HG03139 (cell line): ENCODE results near the gene PTPRR.
"Not testable (repeated sequence)": the region's sequence is repeated elsewhere in the genome, so short reads cannot be mapped to it uniquely, and the experiment has no call there.

Source experiments
- ATAC-seq: cut with Tn5 transposase; IDR thresholded peaks from one replicate; pipeline ENCODE4 v1.9.1; 2021; ENCODE audit not compliant: unreplicated experiment

The PTPRR gene

GRCh38 chr12:70842136-70842535 lies 78.4 kb downstream of the PTPRR start:
- ATAC-seq = no peak

- ATAC-seq = no peak
Observed at GRCh38 chr12:70840656-70841350, 79.7 kb downstream of the PTPRR start.

GRCh38 chr12:70839544-70839943 lies 81.0 kb downstream of the PTPRR start:
- no peak for ATAC-seq

GRCh38 chr12:70838127-70838526 lies 82.4 kb downstream of the PTPRR start:
- ATAC-seq = no peak

GRCh38 chr12:70837026-70837425 lies 83.5 kb downstream of the PTPRR start:
- ATAC-seq = no peak

- no peak for ATAC-seq
Observed at GRCh38 chr12:70835948-70836347, 84.6 kb downstream of the PTPRR start.

- no peak for ATAC-seq
Observed at GRCh38 chr12:70831543-70831942, 89.0 kb downstream of the PTPRR start.

GRCh38 chr12:70830221-70831061 lies 90.1 kb downstream of the PTPRR start:
- no peak for ATAC-seq

GRCh38 chr12:70829070-70829469 lies 91.5 kb downstream of the PTPRR start:
- ATAC-seq = no peak

- no peak for ATAC-seq
Observed at GRCh38 chr12:70828351-70828750, 92.2 kb downstream of the PTPRR start.

- no peak for ATAC-seq
Observed at GRCh38 chr12:70826156-70826555, 94.4 kb downstream of the PTPRR start.

GRCh38 chr12:70824511-70824910 lies 96.0 kb downstream of the PTPRR start:
- ATAC-seq = no peak

GRCh38 chr12:70823182-70823976 lies 97.2 kb downstream of the PTPRR start:
- no peak for ATAC-seq

- ATAC-seq = no peak
Observed at GRCh38 chr12:70822412-70822811, 98.1 kb downstream of the PTPRR start.

- no peak for ATAC-seq
Observed at GRCh38 chr12:70815971-70816391, 104.6 kb downstream of the PTPRR start.

- no peak for ATAC-seq
Observed at GRCh38 chr12:70815056-70815455, 105.5 kb downstream of the PTPRR start.

GRCh38 chr12:70813559-70813958 lies 107.0 kb downstream of the PTPRR start:
- no peak for ATAC-seq

- no peak for ATAC-seq
Observed at GRCh38 chr12:70812136-70812535, 108.4 kb downstream of the PTPRR start.

GRCh38 chr12:70809887-70810286 lies 110.7 kb downstream of the PTPRR start:
- ATAC-seq = no peak

- ATAC-seq = not testable (repeated sequence)
Observed at GRCh38 chr12:70807993-70808392, 112.5 kb downstream of the PTPRR start.

- ATAC-seq = no peak
Observed at GRCh38 chr12:70806827-70807226, 113.7 kb downstream of the PTPRR start.

GRCh38 chr12:70806043-70806442 lies 114.5 kb downstream of the PTPRR start:
- no peak for ATAC-seq
